Karpas-422 (cell line): ENCODE measurements around the gene DAB2IP. TPM values are rescaled to one million over a fixed set of nuclear protein-coding genes. Genes with fewer than 3 reads are reported as not detected.

ENCODE experiments used
- DNase-seq: peaks from one replicate; pipeline ENCODE4 v3.0.0-alpha.2; 2015
- H2AFZ ChIP-seq: fragments of 200-600 bp; sonication (generic); 2 replicates; pipeline ENCODE4 v1.6.1; 2014; ENCODE audit warnings: antibody characterized with exemption, low read length, mixed read lengths
- H3K27ac ChIP-seq: fragments of 200-600 bp; sonication (generic); 2 replicates; pipeline ENCODE4 v1.5.1; 2014; ENCODE audit warnings: mild to moderate bottlenecking, low read length, moderate library complexity
- H3K27me3 ChIP-seq: fragments of 200-600 bp; sonication (generic); 2 replicates; pipeline ENCODE4 v1.6.1; 2014; ENCODE audit warnings: low read length, mixed read lengths
- H3K36me3 ChIP-seq: fragments of 200-600 bp; sonication (generic); 2 replicates; pipeline ENCODE4 v1.6.1; 2014; ENCODE audit warnings: low read length, mixed read lengths; ENCODE audit not compliant: insufficient read depth
- H3K4me1 ChIP-seq: fragments of 200-600 bp; sonication (generic); 2 replicates; pipeline ENCODE4 v1.6.1; 2014; ENCODE audit warnings: mild to moderate bottlenecking, low read length, mixed read lengths
- H3K4me2 ChIP-seq: fragments of 200-600 bp; sonication (generic); 2 replicates; pipeline ENCODE4 v1.6.1; 2014; ENCODE audit warnings: low read length, low read depth, mild to moderate bottlenecking; ENCODE audit not compliant: poor library complexity, severe bottlenecking
- H3K4me3 ChIP-seq: fragments of 200-600 bp; sonication (generic); 2 replicates; pipeline ENCODE4 v1.5.1; 2014; ENCODE audit warnings: mild to moderate bottlenecking, antibody characterized with exemption, low read length, mixed read lengths
- H3K79me2 ChIP-seq: fragments of 200-600 bp; sonication (generic); 2 replicates; pipeline ENCODE4 v1.6.1; 2014; ENCODE audit warnings: mild to moderate bottlenecking, low read length, mixed read lengths
- H3K9ac ChIP-seq: fragments of 200-600 bp; sonication (generic); 2 replicates; pipeline ENCODE4 v1.6.0; 2014; ENCODE audit warnings: low read length
- H3K9me2 ChIP-seq: fragments of 200-600 bp; sonication (generic), shearing (Covaris generic); replicated peaks from 2 replicates; pipeline ENCODE4 v1.6.0; 2014; ENCODE audit warnings: mild to moderate bottlenecking, low read length, moderate library complexity; ENCODE audit not compliant: insufficient read depth
- H3K9me3 ChIP-seq: fragments of 300-700, 200-600 bp; sonication (generic); 2 replicates; pipeline ENCODE4 v1.6.1; 2014; ENCODE audit warnings: low read length, mixed read lengths
- H4K20me1 ChIP-seq: fragments of 200-600 bp; sonication (generic); 2 replicates; pipeline ENCODE4 v1.6.1; 2014; ENCODE audit warnings: mild to moderate bottlenecking, antibody characterized with exemption, low read length, low read depth; ENCODE audit not compliant: insufficient read depth
- total RNA-seq: library from RNA; depleted of rRNA; stranded (reverse); fragments of >200 nt; shearing (Covaris generic); gene quantifications from 2 replicates; pipeline ENCODE4 v1.2.3, GENCODE V29; 2014; ENCODE audit warnings: low replicate concordance

DAB2IP gene
- total RNA-seq, 1 experiment from 2014 or later, result 1.3 TPM

GRCh38 chr9:121769939-121770338 lies 118.5 kb downstream of the DAB2IP start:
- H3K79me2 ChIP-seq, result no peaks in the 10 kb centered on the region
- H3K27ac ChIP-seq, result no peak overlapping the region
- H3K4me2 ChIP-seq, result no peak overlapping the region
- no peaks in the 10 kb centered on the region for H3K9me2 ChIP-seq
- H3K27me3 ChIP-seq, result no peaks in the 10 kb centered on the region
- H3K9me3 ChIP-seq, result no peaks in the 10 kb centered on the region
- no peak overlapping the region for H2AFZ ChIP-seq
- H3K9ac ChIP-seq, result no peak overlapping the region
- H4K20me1 ChIP-seq, result no peaks in the 10 kb centered on the region
- no peak for DNase-seq
- no peaks in the 10 kb centered on the region for H3K36me3 ChIP-seq
- H3K4me1 ChIP-seq, result no peaks in the 10 kb centered on the region
- no peak overlapping the region for H3K4me3 ChIP-seq

GRCh38 chr9:121770415-121771273 lies 119.2 kb downstream of the DAB2IP start:
- Histone ChIP-seq H3K4me2 (no peak overlapping the region), H3K36me3 (no peaks in the 10 kb centered on the region), H3K27me3 (no peaks in the 10 kb centered on the region), H3K9me3 (no peaks in the 10 kb centered on the region), H3K4me3 (no peak overlapping the region), H3K9ac (no peak overlapping the region), H3K9me2 (no peaks in the 10 kb centered on the region), H3K4me1 (no peaks in the 10 kb centered on the region), H3K79me2 (no peaks in the 10 kb centered on the region), H4K20me1 (no peaks in the 10 kb centered on the region), H3K27ac (no peak overlapping the region), H2AFZ (no peak overlapping the region)
- no peak for DNase-seq

- no peaks in the 10 kb centered on the region for H3K9me3 ChIP-seq
- no peak overlapping the region for H3K27ac ChIP-seq
- H4K20me1 ChIP-seq, result no peaks in the 10 kb centered on the region
- H3K9me2 ChIP-seq, result no peaks in the 10 kb centered on the region
- H3K36me3 ChIP-seq, result no peaks in the 10 kb centered on the region
- H2AFZ ChIP-seq, result no peak overlapping the region
- H3K4me3 ChIP-seq, result no peak overlapping the region
- no peak overlapping the region for H3K4me2 ChIP-seq
- no peaks in the 10 kb centered on the region for H3K79me2 ChIP-seq
- H3K9ac ChIP-seq, result no peak overlapping the region
- no peaks in the 10 kb centered on the region for H3K4me1 ChIP-seq
- no peaks in the 10 kb centered on the region for H3K27me3 ChIP-seq
- DNase-seq, result no peak
Measured at GRCh38 chr9:121771418-121771817, 120.0 kb downstream of the DAB2IP start.

GRCh38 chr9:121771851-121772599 lies 120.6 kb downstream of the DAB2IP start:
- Histone ChIP-seq H3K4me1 (no peaks in the 10 kb centered on the region), H3K9ac (no peak overlapping the region), H3K27ac (no peak overlapping the region), H3K4me2 (no peak overlapping the region), H3K27me3 (no peaks in the 10 kb centered on the region), H3K36me3 (no peaks in the 10 kb centered on the region), H2AFZ (no peak overlapping the region), H4K20me1 (no peaks in the 10 kb centered on the region), H3K4me3 (no peak overlapping the region), H3K79me2 (no peaks in the 10 kb centered on the region), H3K9me3 (no peaks in the 10 kb centered on the region), H3K9me2 (no peaks in the 10 kb centered on the region)
- DNase-seq, result no peak

- H3K4me1 ChIP-seq, result no peaks in the 10 kb centered on the region
- no peaks in the 10 kb centered on the region for H3K9me2 ChIP-seq
- H2AFZ ChIP-seq, result no peak overlapping the region
- H4K20me1 ChIP-seq, result no peaks in the 10 kb centered on the region
- no peaks in the 10 kb centered on the region for H3K27me3 ChIP-seq
- H3K9ac ChIP-seq, result no peak overlapping the region
- H3K9me3 ChIP-seq, result no peaks in the 10 kb centered on the region
- no peak overlapping the region for H3K4me3 ChIP-seq
- H3K27ac ChIP-seq, result no peak overlapping the region
- no peaks in the 10 kb centered on the region for H3K36me3 ChIP-seq
- DNase-seq, result no peak
- no peak overlapping the region for H3K4me2 ChIP-seq
- no peaks in the 10 kb centered on the region for H3K79me2 ChIP-seq
Measured at GRCh38 chr9:121772600-121773285, 121.3 kb downstream of the DAB2IP start.

GRCh38 chr9:121773286-121773953 lies 122.0 kb downstream of the DAB2IP start:
- DNase-seq, result no peak
- Histone ChIP-seq H4K20me1 (no peaks in the 10 kb centered on the region), H3K27ac (no peak overlapping the region), H3K79me2 (no peaks in the 10 kb centered on the region), H3K4me2 (no peak overlapping the region), H3K27me3 (no peaks in the 10 kb centered on the region), H3K4me1 (no peaks in the 10 kb centered on the region), H3K4me3 (no peak overlapping the region), H3K36me3 (no peaks in the 10 kb centered on the region), H2AFZ (no peak overlapping the region), H3K9ac (no peak overlapping the region), H3K9me3 (no peaks in the 10 kb centered on the region), H3K9me2 (no peaks in the 10 kb centered on the region)

- Histone ChIP-seq H4K20me1 (no peaks in the 10 kb centered on the region), H3K9ac (no peak overlapping the region), H2AFZ (no peak overlapping the region), H3K9me3 (no peaks in the 10 kb centered on the region), H3K27me3 (no peaks in the 10 kb centered on the region), H3K79me2 (no peaks in the 10 kb centered on the region), H3K9me2 (no peaks in the 10 kb centered on the region), H3K36me3 (no peaks in the 10 kb centered on the region), H3K4me3 (no peak overlapping the region), H3K27ac (no peak overlapping the region), H3K4me1 (no peaks in the 10 kb centered on the region), H3K4me2 (no peak overlapping the region)
- no peak for DNase-seq
Measured at GRCh38 chr9:121773954-121774714, 122.7 kb downstream of the DAB2IP start.
